H1 (cell line): ENCODE measurements around the gene NFIC. TPM values are rescaled to one million over a fixed set of nuclear protein-coding genes. Genes with fewer than 3 reads are reported as not detected.

Experiments used
- CTCF ChIA-PET: fragments of 300-600 bp; sonication (Branson Sonifier 250); formaldehyde crosslinking; loops from one replicate; lab custom pipeline; 2021; ENCODE audit not compliant: partially characterized antibody; lab: Charles Lee
- POLR2A ChIA-PET: fragments of 300-600 bp; sonication (Branson Sonifier 250); formaldehyde crosslinking; loops from one replicate; lab custom pipeline; 2021; ENCODE audit warnings: inconsistent platforms; ENCODE audit not compliant: partially characterized antibody; lab: Charles Lee
- DNase-seq, 2 experiments: peaks; one replicate each; pipeline versions ENCODE4 v3.0.0 to v3.0.0-alpha.2; 2010 to 2022; ENCODE audit warnings: low spot score in 2 of 2, low read depth in 1 of 2, mixed read lengths in 1 of 2
- FAIRE-seq: peaks from 2 replicates; lab custom pipeline; 2011; peaks lifted over from hg19 to GRCh38; lab: Jason Lieb, UNC
- H2AFZ ChIP-seq: 2 replicates; pipeline ENCODE4 v1.8.1; 2012; ENCODE audit warnings: low read length, inconsistent platforms
- H2AK5ac ChIP-seq: 2 replicates; pipeline ENCODE4 v1.6.1; 2013; ENCODE audit warnings: low read depth, low read length
- H2BK120ac ChIP-seq: replicated peaks from 2 replicates; pipeline ENCODE3; 2013; ENCODE audit warnings: low read depth, low read length, inconsistent platforms
- H2BK12ac ChIP-seq: 2 replicates; pipeline ENCODE4 v1.6.1; 2013; ENCODE audit warnings: low read depth, low read length
- H2BK15ac ChIP-seq: 2 replicates; pipeline ENCODE4 v1.6.1; 2013; ENCODE audit warnings: low read length
- H2BK20ac ChIP-seq: 2 replicates; pipeline ENCODE4 v1.6.1; 2013; ENCODE audit warnings: low read length
- H2BK5ac ChIP-seq: 2 replicates; pipeline ENCODE4 v1.6.1; 2013; ENCODE audit warnings: low read depth, low read length
- H3K14ac ChIP-seq: 2 replicates; pipeline ENCODE4 v1.6.1; 2013; ENCODE audit warnings: inconsistent platforms; ENCODE audit not compliant: insufficient read length
- H3K18ac ChIP-seq: 2 replicates; pipeline ENCODE4 v1.6.1; 2013; ENCODE audit warnings: low read length; ENCODE audit errors: extremely low read depth
- H3K23ac ChIP-seq: 2 replicates; pipeline ENCODE4 v1.6.1; 2013; ENCODE audit warnings: inconsistent platforms; ENCODE audit not compliant: insufficient read length
- H3K23me2 ChIP-seq: 2 replicates; pipeline ENCODE4 v1.6.1; 2013; ENCODE audit warnings: low read depth, low read length
- H3K27ac ChIP-seq: 2 replicates; pipeline ENCODE4 v1.6.1; 2011; ENCODE audit warnings: low read depth, low read length, inconsistent platforms
- H3K27me3 ChIP-seq, 4 experiments: replicated peaks in 1 of 4; 1 replicate in 1 of 4; 2 replicates in 3 of 4; pipeline versions ENCODE4 v1.6.1 to v1.8.1; 2011 to 2013; ENCODE audit warnings: low read length in 3 of 4, mild to moderate bottlenecking in 3 of 4, inconsistent platforms in 2 of 4, mixed read lengths in 2 of 4, moderate library complexity in 1 of 4; ENCODE audit not compliant: control insufficient read depth in 3 of 4, insufficient read depth in 3 of 4; ENCODE audit errors: extremely low read depth in 1 of 4
- H3K36me3 ChIP-seq, 4 experiments: 2 replicates each; pipeline versions ENCODE4 v1.6.1 to v1.8.1; 2011 to 2013; ENCODE audit warnings: mild to moderate bottlenecking in 4 of 4, low read length in 3 of 4, moderate library complexity in 2 of 4, control low read depth in 1 of 4, inconsistent platforms in 1 of 4; ENCODE audit not compliant: insufficient read depth in 4 of 4, control insufficient read depth in 2 of 4
- H3K4ac ChIP-seq: replicated peaks from 2 replicates; pipeline ENCODE3; 2013; ENCODE audit warnings: low read length, low read depth, mixed read lengths, inconsistent platforms; ENCODE audit not compliant: insufficient read length
- H3K4me1 ChIP-seq, 4 experiments: replicated peaks in 1 of 4; 1 replicate in 1 of 4; 2 replicates in 3 of 4; pipeline versions ENCODE4 v1.6.1 to v1.8.1; 2011 to 2013; ENCODE audit warnings: low read length in 3 of 4, inconsistent platforms in 2 of 4, mixed read lengths in 1 of 4; ENCODE audit not compliant: insufficient read depth in 4 of 4, control insufficient read depth in 3 of 4
- H3K4me2 ChIP-seq, 2 experiments: 2 replicates each; pipeline versions ENCODE4 v1.6.1 to v1.8.1; 2011 to 2013; ENCODE audit warnings: low read depth in 2 of 2, low read length in 2 of 2, control low read depth in 1 of 2, inconsistent platforms in 1 of 2, mild to moderate bottlenecking in 1 of 2; ENCODE audit not compliant: insufficient read depth in 1 of 2
- H3K4me3 ChIP-seq, 4 experiments: fragments of 200-600, 300-600 bp in 1 of 4; sonication (generic), shearing (Covaris generic), sonication (Bioruptor Twin) in 1 of 4; 2 replicates each; pipeline versions ENCODE4 v1.5.1 to v1.8.1; 2011 to 2016; ENCODE audit warnings: low read length in 4 of 4, low read depth in 3 of 4, control low read depth in 2 of 4, inconsistent platforms in 2 of 4, mild to moderate bottlenecking in 2 of 4, mixed read lengths in 1 of 4, moderate library complexity in 1 of 4; ENCODE audit not compliant: insufficient read depth in 2 of 4; ENCODE audit errors: extremely low read depth in 1 of 4
- H3K56ac ChIP-seq: replicated peaks from 2 replicates; pipeline ENCODE3; 2013; ENCODE audit warnings: low read depth, mild to moderate bottlenecking, mixed read lengths, low read length, inconsistent platforms; ENCODE audit not compliant: insufficient read length
- H3K79me1 ChIP-seq: 2 replicates; pipeline ENCODE4 v1.6.1; 2013; ENCODE audit warnings: low read depth, low read length, control low read depth
- H3K79me2 ChIP-seq, 2 experiments: 2 replicates each; pipeline versions ENCODE4 v1.6.1 to v1.8.1; 2012 to 2013; ENCODE audit warnings: low read length in 2 of 2, mild to moderate bottlenecking in 2 of 2, inconsistent platforms in 1 of 2; ENCODE audit not compliant: insufficient read depth in 2 of 2, control insufficient read depth in 1 of 2
- H3K9ac ChIP-seq, 4 experiments: replicated peaks in 1 of 4; 1 replicate in 1 of 4; 2 replicates in 3 of 4; pipeline versions ENCODE4 v1.6.1 to v1.8.1; 2011 to 2013; ENCODE audit warnings: low read depth in 3 of 4, low read length in 3 of 4, control low read depth in 2 of 4, mild to moderate bottlenecking in 2 of 4, moderate library complexity in 2 of 4, inconsistent platforms in 1 of 4; ENCODE audit errors: extremely low read depth in 1 of 4
- H3K9me3 ChIP-seq, 2 experiments: 2 replicates each; pipeline versions ENCODE4 v1.6.1 to v1.8.1; 2012 to 2013; ENCODE audit warnings: mild to moderate bottlenecking in 2 of 2, moderate library complexity in 2 of 2, control low read depth in 1 of 2, inconsistent platforms in 1 of 2, low read depth in 1 of 2, low read length in 1 of 2, mixed read lengths in 1 of 2; ENCODE audit not compliant: insufficient read depth in 2 of 2
- H4K20me1 ChIP-seq, 2 experiments: replicated peaks in 1 of 2; 2 replicates each; pipeline versions ENCODE3 to v1.8.1; 2011 to 2013; ENCODE audit warnings: inconsistent platforms in 2 of 2, low read length in 2 of 2, mild to moderate bottlenecking in 1 of 2; ENCODE audit not compliant: insufficient read depth in 2 of 2, control insufficient read depth in 1 of 2
- H4K5ac ChIP-seq: 2 replicates; pipeline ENCODE4 v1.6.1; 2013; ENCODE audit warnings: low read length, low read depth, mixed read lengths, inconsistent platforms; ENCODE audit not compliant: insufficient read length
- H4K8ac ChIP-seq: 2 replicates; pipeline ENCODE4 v1.8.0; 2013; ENCODE audit warnings: mild to moderate bottlenecking, moderate library complexity, low read length, inconsistent platforms; ENCODE audit not compliant: insufficient read depth; ENCODE audit errors: extremely low read depth
- H4K91ac ChIP-seq: replicated peaks from 2 replicates; pipeline ENCODE3; 2013; ENCODE audit warnings: low read length, mixed read lengths, inconsistent platforms; ENCODE audit not compliant: insufficient read length
- BCL11A ChIP-seq, 2 experiments: IDR thresholded peaks; one replicate each; pipeline ENCODE4 v1.6.1; 2011; ENCODE audit warnings: low read depth in 2 of 2, low read length in 2 of 2, mild to moderate bottlenecking in 2 of 2
- CBX5 ChIP-seq: fragments of 300-800, 300-1000 bp; sonication (generic); IDR thresholded peaks from 2 replicates; pipeline ENCODE4 v1.7.1; 2016; ENCODE audit warnings: antibody characterized with exemption, low read length, low read depth
- CTBP2 ChIP-seq: IDR thresholded peaks from 2 replicates; pipeline ENCODE4 v1.7.0; 2011; ENCODE audit warnings: borderline replicate concordance, mild to moderate bottlenecking, moderate library complexity, mixed read lengths, low read length; ENCODE audit not compliant: insufficient read depth, insufficient read length
- GABPA ChIP-seq: IDR thresholded peaks from 2 replicates; pipeline ENCODE4 v1.6.1; 2011; ENCODE audit warnings: mild to moderate bottlenecking, low read length, moderate library complexity, borderline replicate concordance; ENCODE audit not compliant: insufficient read depth
- GTF2F1 ChIP-seq: IDR thresholded peaks from 2 replicates; pipeline ENCODE4 v1.6.1; 2012; ENCODE audit warnings: low read depth, low read length, improper control_type of control experiment, borderline replicate concordance
- KDM5A ChIP-seq: fragments of 200-600 bp; IDR thresholded peaks from 2 replicates; pipeline ENCODE4 v1.7.1; 2012; ENCODE audit warnings: mild to moderate bottlenecking, low read length, inconsistent platforms, mixed read lengths
- POLR2A ChIP-seq, 2 experiments: IDR thresholded peaks; 1 replicate in 1 of 2; 2 replicates in 1 of 2; pipeline ENCODE4 v1.6.1; 2011; ENCODE audit warnings: low read depth in 2 of 2, low read length in 2 of 2, mild to moderate bottlenecking in 2 of 2; ENCODE audit errors: control extremely low read depth in 1 of 2
- RAD21 ChIP-seq, 2 experiments: IDR thresholded peaks in 1 of 2; conservative IDR thresholded peaks in 1 of 2; 2 replicates each; pipeline ENCODE4 v1.6.1; 2011; ENCODE audit warnings: low read depth in 2 of 2, low read length in 2 of 2, improper control_type of control experiment in 1 of 2, inconsistent platforms in 1 of 2, mild to moderate bottlenecking in 1 of 2, moderate library complexity in 1 of 2
- SAP30 ChIP-seq: fragments of 300-600 bp; sonication (generic); IDR thresholded peaks from 2 replicates; pipeline ENCODE4 v1.7.1; 2012; ENCODE audit warnings: low read length, moderate library complexity, mild to moderate bottlenecking, inconsistent platforms; ENCODE audit not compliant: insufficient read depth, insufficient replicate concordance
- SIX5 ChIP-seq: IDR thresholded peaks from 2 replicates; pipeline ENCODE4 v1.6.1; 2011; ENCODE audit warnings: mild to moderate bottlenecking, low read depth, low read length
- SRF ChIP-seq: IDR thresholded peaks from 2 replicates; pipeline ENCODE4 v1.6.1; 2011; ENCODE audit warnings: mild to moderate bottlenecking, low read depth, low read length, moderate library complexity
- TEAD4 ChIP-seq: IDR thresholded peaks from 2 replicates; pipeline ENCODE4 v1.6.1; 2012; ENCODE audit warnings: low read depth, low read length, inconsistent platforms, mixed read lengths
- ZNF274 ChIP-seq: IDR thresholded peaks from 2 replicates; pipeline ENCODE4 v1.7.0; 2012; ENCODE audit warnings: low read length, borderline replicate concordance; ENCODE audit errors: extremely low read depth
- polyA plus RNA-seq, 7 experiments: library from polyadenylated mRNA; depleted of rRNA in 3 of 7; stranded (reverse) in 5 of 7; unstranded in 2 of 7; fragments of >200 nt in 5 of 7; fragments of 200-250 nt in 2 of 7; gene quantifications; 1 replicate in 5 of 7; 2 replicates in 1 of 7; 4 replicates in 1 of 7; pipeline versions ENCODE4 v1.2.1 to v1.2.3, GENCODE V29; 2011 to 2013; ENCODE audit warnings: missing spikeins in 2 of 7, mixed read lengths in 2 of 7
- total RNA-seq: library from RNA; stranded (reverse); fragmentation: NEBNext Ultra II Directional; extraction: Animal tissue kit (Norgen Biotek cat#: 25700); gene quantifications from 2 replicates; pipeline ENCODE4 v1.2.1, GENCODE V29; 2021
- TF ChIP-seq, protein P1 (sequence below): IDR thresholded peaks from 2 replicates; pipeline ENCODE4 v1.6.1; 2012; ENCODE audit warnings: inconsistent platforms

NFIC gene
- total and polyA plus RNA-seq, 2 of the 8 experiments (the other 6 are each of a cell fraction or from before 2014, with no cell fraction given): 0.56 to 3.2 TPM

- no peak overlapping the region for H3K23ac ChIP-seq
- H3K36me3 ChIP-seq: no peaks in the 10 kb centered on the region
- no peak overlapping the region for H2AFZ ChIP-seq
- DNase-seq: no peak
- H2BK5ac ChIP-seq: no peak overlapping the region
- H4K8ac ChIP-seq: no peak overlapping the region
- H3K79me1 ChIP-seq: no peaks in the 10 kb centered on the region
- no peak overlapping the region for H3K14ac ChIP-seq
- H3K9me3 ChIP-seq: no peaks in the 10 kb centered on the region
- no peak overlapping the region for H3K18ac ChIP-seq
- H3K9ac ChIP-seq: no peak overlapping the region
- ChIA-PET POLR2A (interaction anchor here (1.5 kb wide), 1 partner anchor 13 kb away, joined by 3 read pairs; no protein-coding TSS in a partner anchor), CTCF (interaction anchor here (0.8 to 1.0 kb wide), 3 partner anchors 11 to 152 kb away, joined by 3 to 4 read pairs (median 3); no protein-coding TSS in a partner anchor)
- H3K4me2 ChIP-seq: no peak overlapping the region; a peak in 1 of 4 replicates
- no peak overlapping the region for H3K27ac ChIP-seq
- no peak overlapping the region for H3K4ac ChIP-seq
- H3K4me3 ChIP-seq: no peak overlapping the region
- no peak for FAIRE-seq
- no peak overlapping the region for H2BK12ac ChIP-seq
- H3K79me2 ChIP-seq: no peaks in the 10 kb centered on the region
- no peak overlapping the region for H2BK20ac ChIP-seq
- no peak overlapping the region for H4K91ac ChIP-seq
- H3K23me2 ChIP-seq: peaks cover 23% of the 10 kb centered on the region; the same call in 1 of the 2 replicates
- H2AK5ac ChIP-seq: no peak overlapping the region
- H2BK120ac ChIP-seq: no peak overlapping the region
- H3K4me1 ChIP-seq: peaks cover 0 to 7% (median 5%) of the 10 kb centered on the region in 4 experiments; a peak in 6 of 7 replicates
- H3K56ac ChIP-seq: no peak overlapping the region
- no peak overlapping the region for H4K5ac ChIP-seq
- peaks cover 0 to 10% of the 10 kb centered on the region in 2 experiments for H4K20me1 ChIP-seq
- peaks cover 0 to 7% (median 2%) of the 10 kb centered on the region in 4 experiments; a peak in 3 of 7 replicates for H3K27me3 ChIP-seq
- no peak overlapping the region for H2BK15ac ChIP-seq
- TF ChIP-seq SAP30 (no peak), CTBP2 (no peak), GABPA (no peak), SRF (no peak), ZNF274 (no peak), SIX5 (no peak), KDM5A (no peak), POLR2A (IDR thresholded peaks at IDR 0.05; ENCODE audit: control extremely low read depth in 1 of 2, low read depth in 2 of 2, low read length in 2 of 2) (no peak), RAD21 (IDR thresholded peaks at IDR 0.05 in 1 of 2, conservative IDR thresholded peaks at IDR 0.05 in 1 of 2; ENCODE audit: low read depth in 2 of 2, low read length in 2 of 2) (no peak), CBX5 (no peak), BCL11A (IDR thresholded peaks at IDR 0.05; ENCODE audit: low read depth in 2 of 2, low read length in 2 of 2) (no peak), GTF2F1 (no peak), TEAD4 (no peak)
- TF ChIP-seq, protein P1, sequence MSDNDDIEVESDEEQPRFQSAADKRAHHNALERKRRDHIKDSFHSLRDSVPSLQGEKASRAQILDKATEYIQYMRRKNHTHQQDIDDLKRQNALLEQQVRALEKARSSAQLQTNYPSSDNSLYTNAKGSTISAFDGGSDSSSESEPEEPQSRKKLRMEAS: no peak
These were observed 111.1 kb downstream of the NFIC start for GRCh38 chr19:3477506-3477905.
